ENCODE measurements around the gene OR10G8.

Gene OR10G8

DNA sequence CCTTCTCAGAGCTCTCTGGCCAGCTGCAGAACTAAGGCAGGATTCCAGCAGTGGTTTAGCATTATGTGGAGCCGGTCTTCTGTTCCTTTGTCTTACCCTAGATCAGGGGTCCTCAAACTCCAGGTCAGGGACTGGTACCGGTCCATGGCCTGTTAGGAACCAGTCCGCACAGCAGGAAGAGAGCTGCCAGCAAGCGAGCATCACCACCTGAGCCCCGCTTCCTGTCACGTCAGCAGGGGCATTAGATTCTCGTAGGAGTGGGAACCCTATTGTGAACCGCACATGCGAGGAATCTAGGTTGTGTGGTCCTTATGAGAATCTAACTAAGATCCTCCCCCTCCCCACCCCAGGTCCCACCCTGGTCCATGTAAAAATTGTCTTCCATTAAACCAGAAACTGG lies 13.0 kb downstream of the OR10G8 start:
- H3K4me3 ChIP-seq (ENCODE audit: low read depth, low read length) = no peak overlapping the region
- DNase-seq (ENCODE audit: low read depth) = no peak
- TF ChIP-seq, protein P1, sequence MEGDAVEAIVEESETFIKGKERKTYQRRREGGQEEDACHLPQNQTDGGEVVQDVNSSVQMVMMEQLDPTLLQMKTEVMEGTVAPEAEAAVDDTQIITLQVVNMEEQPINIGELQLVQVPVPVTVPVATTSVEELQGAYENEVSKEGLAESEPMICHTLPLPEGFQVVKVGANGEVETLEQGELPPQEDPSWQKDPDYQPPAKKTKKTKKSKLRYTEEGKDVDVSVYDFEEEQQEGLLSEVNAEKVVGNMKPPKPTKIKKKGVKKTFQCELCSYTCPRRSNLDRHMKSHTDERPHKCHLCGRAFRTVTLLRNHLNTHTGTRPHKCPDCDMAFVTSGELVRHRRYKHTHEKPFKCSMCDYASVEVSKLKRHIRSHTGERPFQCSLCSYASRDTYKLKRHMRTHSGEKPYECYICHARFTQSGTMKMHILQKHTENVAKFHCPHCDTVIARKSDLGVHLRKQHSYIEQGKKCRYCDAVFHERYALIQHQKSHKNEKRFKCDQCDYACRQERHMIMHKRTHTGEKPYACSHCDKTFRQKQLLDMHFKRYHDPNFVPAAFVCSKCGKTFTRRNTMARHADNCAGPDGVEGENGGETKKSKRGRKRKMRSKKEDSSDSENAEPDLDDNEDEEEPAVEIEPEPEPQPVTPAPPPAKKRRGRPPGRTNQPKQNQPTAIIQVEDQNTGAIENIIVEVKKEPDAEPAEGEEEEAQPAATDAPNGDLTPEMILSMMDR (IDR thresholded peaks at IDR 0.05; ENCODE audit: insufficient read depth, low read depth, low read length, missing control alignments) = no peak

DNA sequence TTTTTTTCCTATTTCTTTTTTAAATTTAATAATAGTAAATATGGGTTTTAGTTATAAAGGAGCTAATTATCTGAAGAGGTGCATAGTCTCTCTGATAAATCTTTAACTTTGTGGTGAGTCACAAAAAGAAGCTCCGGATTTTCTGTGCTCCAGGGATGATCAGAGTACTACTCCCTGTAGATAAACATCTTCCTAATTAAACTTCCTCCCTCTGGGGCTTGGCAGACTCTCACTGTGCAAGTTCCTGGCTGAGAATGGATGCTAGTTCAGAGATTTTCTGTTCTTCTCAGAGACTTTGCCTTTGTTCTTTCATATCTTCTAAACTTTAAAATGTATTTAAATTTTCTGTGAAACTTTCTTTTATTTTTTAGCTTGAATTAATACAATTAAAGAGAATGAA lies 14.7 kb downstream of the OR10G8 start, which contains the start of gene OR10G7:
TSS of gene OR10G7 (minus strand) at position 72 of the 400 bp plus-strand sequence. CDS start 2,324 bp downstream, outside the sequence.
- DNase-seq (ENCODE audit: low read depth) = no peak
- TF ChIP-seq, protein P1 (IDR thresholded peaks at IDR 0.05; ENCODE audit: insufficient read depth, low read depth, low read length, missing control alignments) = no peak
- H3K4me3 ChIP-seq (ENCODE audit: low read depth, low read length) = no peak within 1 kb of the TSS

DNA sequence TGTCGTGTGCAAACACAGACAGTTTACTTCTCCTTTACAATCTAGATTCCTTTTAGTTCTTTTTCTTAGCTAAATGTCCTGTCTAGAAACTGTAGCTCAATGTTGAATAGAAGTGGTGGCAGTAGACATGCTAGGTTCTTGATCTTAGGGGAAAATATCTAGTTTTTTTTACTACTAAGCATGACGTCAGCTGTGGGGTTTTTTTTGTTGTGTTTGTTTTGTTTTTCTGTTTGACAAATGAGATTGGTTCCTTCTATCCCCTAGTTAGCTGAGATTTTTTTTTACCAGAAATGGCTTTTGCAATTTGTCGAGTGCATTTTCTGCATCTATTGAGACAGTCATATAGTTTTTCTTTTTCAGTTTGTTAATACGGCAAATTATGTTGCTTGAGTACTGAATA lies 16.8 kb downstream of the OR10G8 start:
- no peak for DNase-seq (ENCODE audit: low read depth)
- H3K4me3 ChIP-seq (ENCODE audit: low read depth, low read length) = no peak overlapping the region
- TF ChIP-seq, protein P1 (IDR thresholded peaks at IDR 0.05; ENCODE audit: insufficient read depth, low read depth, low read length, missing control alignments) = no peak

DNA sequence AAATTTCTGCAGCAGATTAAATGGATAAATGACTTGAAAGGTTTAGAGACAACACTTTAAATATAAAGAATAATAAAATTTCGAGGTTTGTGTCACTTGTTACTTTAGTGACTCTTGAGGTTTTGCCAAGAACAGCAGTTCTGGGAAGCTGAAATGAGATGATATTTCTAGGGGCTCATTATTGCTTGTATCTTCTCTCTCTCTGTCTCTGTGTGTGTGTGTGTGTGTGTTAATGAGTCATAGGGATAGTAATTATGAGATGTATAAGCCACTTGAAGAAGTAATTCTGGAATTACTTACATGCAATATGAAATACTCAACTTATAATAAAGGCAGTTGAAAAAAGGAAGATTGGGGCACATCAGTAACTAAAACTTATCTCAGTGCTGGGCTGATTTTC lies 24.1 kb downstream of the OR10G8 start:
- TF ChIP-seq, protein P1 (IDR thresholded peaks at IDR 0.05; ENCODE audit: insufficient read depth, low read depth, low read length, missing control alignments) = no peak
- no peak overlapping the region for H3K4me3 ChIP-seq (ENCODE audit: low read depth, low read length)
- no peak for DNase-seq (ENCODE audit: low read depth)

DNA sequence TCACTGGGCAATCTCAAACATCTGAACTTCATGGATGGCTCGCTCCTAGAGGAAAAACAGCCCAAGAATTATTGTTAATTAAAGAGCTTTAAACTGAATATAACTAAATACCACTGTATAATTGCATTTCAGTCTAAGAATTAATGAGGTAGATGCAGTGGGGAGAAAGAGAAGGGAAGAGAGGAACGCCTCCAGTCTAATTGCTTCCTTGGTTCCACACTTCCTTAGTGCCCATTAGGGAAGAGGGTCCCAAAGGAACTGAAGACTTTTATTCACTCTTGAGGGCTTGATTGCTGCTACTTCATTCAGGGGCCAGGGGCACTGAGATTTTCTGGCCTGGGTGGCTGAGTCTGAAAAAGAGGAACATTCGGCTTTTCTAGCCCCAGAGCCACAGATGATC lies 26.4 kb downstream of the OR10G8 start:
- TF ChIP-seq, protein P1 (IDR thresholded peaks at IDR 0.05; ENCODE audit: insufficient read depth, low read depth, low read length, missing control alignments) = no peak
- no peak for DNase-seq (ENCODE audit: low read depth)
- no peak overlapping the region for H3K4me3 ChIP-seq (ENCODE audit: low read depth, low read length)

DNA sequence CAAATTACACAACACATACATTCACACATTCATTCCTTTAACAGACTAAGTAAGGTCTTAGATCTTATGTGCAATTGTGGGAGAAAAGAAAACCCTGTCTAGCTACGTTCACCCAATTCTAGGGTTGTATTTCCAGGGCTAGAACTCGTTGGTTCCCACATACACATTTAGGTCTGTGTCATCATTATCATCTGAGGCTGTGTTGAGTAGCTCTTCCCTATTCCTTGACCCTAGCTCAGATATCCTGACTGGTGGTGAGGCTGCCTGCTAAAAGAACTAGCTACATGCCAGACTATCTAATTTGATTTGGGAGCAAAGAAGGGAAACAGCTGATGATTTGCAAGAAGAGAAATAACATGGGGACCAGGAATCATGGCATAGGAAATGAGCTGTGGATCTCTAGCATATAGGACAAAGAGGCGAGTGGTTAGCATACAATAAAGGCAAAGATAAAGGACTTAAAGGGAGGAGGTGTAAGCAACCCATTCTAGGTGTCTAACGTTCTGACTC lies 42.1 kb downstream of the OR10G8 start:
- TF ChIP-seq, protein P1 (IDR thresholded peaks at IDR 0.05; ENCODE audit: insufficient read depth, low read depth, low read length, missing control alignments) = no peak
- DNase-seq (ENCODE audit: low read depth) = no peak
- no peak overlapping the region for H3K4me3 ChIP-seq (ENCODE audit: low read depth, low read length)
